Tibial artery (tissue), 4 donors: ENCODE measurements around the gene SPCS2.
A peak's percentile ranks its signal among the peaks of the same experiment; 100 is the strongest.
"Not testable (repeated sequence)": the region's sequence is repeated elsewhere in the genome, so short reads cannot be mapped to it uniquely, and the experiment has no call there.

Experiments used
- DNase-seq, 2 donors: peaks; one replicate each; pipeline ENCODE4 v3.0.0-alpha.2; 2019
- H3K27ac ChIP-seq, 2 donors: fragments of 200-600 bp; sonication (generic) in 1 of 2; 1 replicate in 1 of 2; 2 replicates in 1 of 2; pipeline ENCODE4 v1.5.1; 2018 to 2019; ENCODE audit warnings: mild to moderate bottlenecking in 1 of 2
- H3K27me3 ChIP-seq, 2 donors: fragments of 200-600 bp; sonication (generic) in 1 of 2; one replicate each; pipeline versions ENCODE4 v1.5.1 to v1.6.0; 2016 to 2019
- H3K36me3 ChIP-seq, 3 donors: fragments of 200-600 bp; sonication (generic) in 2 of 3; one replicate each; pipeline ENCODE4 v1.5.1; 2016 to 2019; ENCODE audit warnings: mild to moderate bottlenecking in 2 of 3
- H3K4me1 ChIP-seq, 4 donors: fragments of 200-600 bp; sonication (generic) in 2 of 4; 1 replicate in 3 of 4; 2 replicates in 1 of 4; pipeline ENCODE4 v1.5.1; 2016 to 2019
- H3K4me3 ChIP-seq, 2 donors: fragments of 200-600 bp; sonication (generic) in 1 of 2; 1 replicate in 1 of 2; 2 replicates in 1 of 2; pipeline ENCODE4 v1.5.1; 2018 to 2019; ENCODE audit warnings: mild to moderate bottlenecking in 2 of 2
- H3K9me3 ChIP-seq, 3 donors: fragments of 200-600 bp; sonication (generic) in 1 of 3; one replicate each; pipeline ENCODE4 v1.5.1; 2016 to 2019
- intact Hi-C: fragments of 100-400 bp; cut with DNase I; formaldehyde crosslinking; loops from one replicate; pipeline ENCODE4 v1.15.0; 2023; ENCODE audit warnings: low total_unique reads
- TF ChIP-seq, protein P1 (sequence below), 2 experiments: fragments of 200-600 bp in 1 of 2; fragments of 450-650 bp in 1 of 2; IDR thresholded peaks; one replicate each; pipeline ENCODE4 v1.5.1; 2017 to 2019; ENCODE audit warnings: antibody characterized with exemption in 2 of 2, mild to moderate bottlenecking in 1 of 2, moderate library complexity in 1 of 2

The SPCS2 gene

DNA sequence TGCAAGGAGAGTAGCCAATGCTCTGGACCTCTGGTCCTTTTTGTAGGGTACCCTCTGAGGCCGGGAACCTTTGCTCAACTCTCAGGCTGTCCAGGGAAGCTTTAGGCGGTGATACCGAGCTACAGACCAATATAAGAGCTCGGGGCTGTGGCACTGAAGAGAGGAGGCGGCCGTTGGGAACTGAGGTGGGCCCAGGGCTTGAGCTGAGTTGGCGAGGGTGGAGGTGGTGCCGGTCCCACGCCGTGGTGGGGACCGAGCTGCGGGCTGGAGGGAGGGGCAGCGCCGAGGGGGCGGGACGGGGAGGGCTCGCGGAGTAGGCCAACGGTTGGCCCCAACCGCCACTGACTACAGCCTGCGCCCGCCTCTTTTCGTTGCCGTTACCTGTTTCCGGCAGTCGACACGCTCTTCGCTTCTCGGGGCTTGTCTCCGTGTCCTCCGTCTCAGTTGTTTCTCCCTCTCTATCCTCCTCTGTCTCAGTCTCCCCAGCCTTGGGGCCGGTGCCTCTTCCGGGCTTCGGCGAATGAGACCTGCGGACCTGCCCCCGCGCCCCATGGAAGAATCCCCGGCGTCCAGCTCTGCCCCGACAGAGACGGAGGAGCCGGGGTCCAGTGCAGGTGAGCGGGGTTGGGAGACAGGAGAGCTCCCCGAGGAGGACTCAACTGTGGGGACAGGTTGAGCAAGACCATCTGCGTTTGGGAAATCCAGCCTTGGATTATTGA is 39.6 kb downstream of the SPCS2 start, which contains the start of gene NEU3:
NEU3 (plus strand) TSS at position 393 of the 719 bp plus-strand sequence; CDS start at position 521, 128 bp downstream.
- TF ChIP-seq, protein P1, sequence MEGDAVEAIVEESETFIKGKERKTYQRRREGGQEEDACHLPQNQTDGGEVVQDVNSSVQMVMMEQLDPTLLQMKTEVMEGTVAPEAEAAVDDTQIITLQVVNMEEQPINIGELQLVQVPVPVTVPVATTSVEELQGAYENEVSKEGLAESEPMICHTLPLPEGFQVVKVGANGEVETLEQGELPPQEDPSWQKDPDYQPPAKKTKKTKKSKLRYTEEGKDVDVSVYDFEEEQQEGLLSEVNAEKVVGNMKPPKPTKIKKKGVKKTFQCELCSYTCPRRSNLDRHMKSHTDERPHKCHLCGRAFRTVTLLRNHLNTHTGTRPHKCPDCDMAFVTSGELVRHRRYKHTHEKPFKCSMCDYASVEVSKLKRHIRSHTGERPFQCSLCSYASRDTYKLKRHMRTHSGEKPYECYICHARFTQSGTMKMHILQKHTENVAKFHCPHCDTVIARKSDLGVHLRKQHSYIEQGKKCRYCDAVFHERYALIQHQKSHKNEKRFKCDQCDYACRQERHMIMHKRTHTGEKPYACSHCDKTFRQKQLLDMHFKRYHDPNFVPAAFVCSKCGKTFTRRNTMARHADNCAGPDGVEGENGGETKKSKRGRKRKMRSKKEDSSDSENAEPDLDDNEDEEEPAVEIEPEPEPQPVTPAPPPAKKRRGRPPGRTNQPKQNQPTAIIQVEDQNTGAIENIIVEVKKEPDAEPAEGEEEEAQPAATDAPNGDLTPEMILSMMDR (IDR thresholded peaks at IDR 0.05), result no peak
- peak within 1 kb of the TSS; percentile 86 to 87 for H3K27ac ChIP-seq
- H3K36me3 ChIP-seq, result no peaks in the 10 kb centered on the region
- H3K9me3 ChIP-seq, result no peaks in the 10 kb centered on the region
- H3K4me3 ChIP-seq, result peak within 1 kb of the TSS; percentile 78 to 84
- no peaks in the 10 kb centered on the region for H3K27me3 ChIP-seq
- peaks cover 0 to 14% (median 6%) of the 10 kb centered on the region in 4 donors for H3K4me1 ChIP-seq
- intact Hi-C loops, result no loop called here
- DNase-seq, result peak; percentile 76 to 88

- peak overlapping the region; percentile 78 to 84 for H3K4me3 ChIP-seq
- peaks cover 0 to 14% (median 6%) of the 10 kb centered on the region in 4 donors for H3K4me1 ChIP-seq
- TF ChIP-seq, protein P1 (IDR thresholded peaks at IDR 0.05), result no peak
- no peaks in the 10 kb centered on the region for H3K9me3 ChIP-seq
- H3K36me3 ChIP-seq, result peaks cover 0 to 2% (median under 1%) of the 10 kb centered on the region in 3 donors
- no peaks in the 10 kb centered on the region for H3K27me3 ChIP-seq
- no peak for DNase-seq
- intact Hi-C loops, result no loop called here
- H3K27ac ChIP-seq, result peak overlapping the region; percentile 86 to 87
These were observed 40.2 kb downstream of the SPCS2 start for GRCh38 chr11:74989260-74989638.

DNA sequence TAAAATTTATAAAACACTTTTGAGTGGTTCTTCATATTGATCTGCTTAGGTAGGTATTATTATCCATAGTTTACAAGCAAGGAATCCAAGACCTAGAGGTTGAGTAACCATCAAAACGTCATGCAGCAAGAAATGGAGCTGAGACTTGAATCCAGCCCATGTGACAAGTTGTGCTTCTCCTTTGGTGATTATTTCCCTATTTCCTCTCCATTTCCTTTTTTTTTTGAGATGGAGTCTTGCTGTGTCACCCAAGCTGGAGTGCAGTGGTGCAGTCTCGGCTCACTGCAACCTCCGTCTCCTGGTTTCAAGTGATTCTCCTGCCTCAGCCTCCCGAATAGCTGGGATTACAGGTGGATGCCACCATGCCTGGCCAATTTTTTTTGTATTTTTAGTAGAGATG is 41.1 kb downstream of the SPCS2 start:
- intact Hi-C loops, H3K36me3 ChIP-seq, H3K27ac ChIP-seq, H3K27me3 ChIP-seq, DNase-seq, H3K4me3 ChIP-seq, H3K9me3 ChIP-seq: not testable (repeated sequence)
- H3K4me1 ChIP-seq, result peaks cover 0 to 14% (median 6%) of the 10 kb centered on the region in 4 donors

DNA sequence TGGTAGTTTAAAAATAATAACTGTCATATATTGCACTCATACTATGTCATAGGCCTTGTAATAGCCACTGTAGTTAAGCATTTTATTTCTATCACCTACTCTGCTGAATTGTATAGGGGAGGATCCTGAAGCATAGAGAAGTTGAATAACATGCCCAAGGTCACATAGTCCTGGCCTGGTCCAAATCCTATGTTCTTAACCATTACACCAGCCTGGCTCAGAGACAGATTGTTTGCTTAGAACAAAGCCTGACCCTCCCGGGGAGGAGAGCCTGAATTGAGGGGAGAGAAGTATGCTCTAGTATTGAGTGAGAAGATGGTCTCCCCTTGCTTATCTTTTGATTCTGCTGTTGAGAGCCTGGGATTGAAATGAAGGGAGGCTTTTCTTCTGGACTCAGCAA is 41.9 kb downstream of the SPCS2 start:
- TF ChIP-seq, protein P1 (IDR thresholded peaks at IDR 0.05), result no peak

GRCh38 chr11:74992852-74993251 is 43.8 kb downstream of the SPCS2 start:
- Histone ChIP-seq H3K4me3 (no peak overlapping the region), H3K36me3 (peaks cover 8 to 28% (median 11%) of the 10 kb centered on the region in 3 donors), H3K9me3 (no peaks in the 10 kb centered on the region), H3K27me3 (no peaks in the 10 kb centered on the region), H3K4me1 (peaks cover 0 to 14% (median 6%) of the 10 kb centered on the region in 4 donors), H3K27ac (no peak overlapping the region)
- TF ChIP-seq, protein P1 (IDR thresholded peaks at IDR 0.05), result no peak
- no peak for DNase-seq
- intact Hi-C loops, result no loop called here

More for the DNA sequence above, 41.9 kb downstream of the SPCS2 start:
- no peaks in the 10 kb centered on the region for H3K9me3 ChIP-seq
- H3K4me3 ChIP-seq, result no peak overlapping the region
- no peak for DNase-seq
- H3K27me3 ChIP-seq, result no peaks in the 10 kb centered on the region
- intact Hi-C loops, result no loop called here
- H3K36me3 ChIP-seq, result peaks cover 8 to 17% (median 11%) of the 10 kb centered on the region in 3 donors
- H3K27ac ChIP-seq, result no peak overlapping the region
- peaks cover 0 to 14% (median 6%) of the 10 kb centered on the region in 4 donors for H3K4me1 ChIP-seq

DNA sequence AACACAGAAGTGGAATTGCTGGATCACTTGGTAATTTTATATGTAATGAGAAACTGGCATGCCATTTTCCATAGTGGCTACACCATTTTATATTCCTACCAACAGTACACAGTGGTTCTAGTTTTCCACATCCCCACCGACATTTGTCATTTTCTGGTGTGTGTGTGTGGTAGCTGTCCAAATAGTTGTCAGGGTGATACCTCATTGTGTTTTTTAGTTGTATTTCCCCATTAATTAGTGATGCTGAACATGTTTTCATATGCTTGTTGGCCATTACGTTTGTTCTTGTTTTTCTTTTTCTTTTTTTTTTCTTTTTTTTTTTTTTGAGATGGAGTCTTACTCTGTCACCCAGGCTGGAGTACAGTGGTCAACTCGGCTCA is 51.9 kb downstream of the SPCS2 start:
- TF ChIP-seq, protein P1 (IDR thresholded peaks at IDR 0.05), result no peak
- H3K36me3 ChIP-seq, result peaks cover 9 to 20% (median 10%) of the 10 kb centered on the region in 3 donors
- no peaks in the 10 kb centered on the region for H3K27me3 ChIP-seq
- no peaks in the 10 kb centered on the region for H3K9me3 ChIP-seq
- no peak overlapping the region for H3K4me3 ChIP-seq
- intact Hi-C loops, result no loop called here
- DNase-seq, result no peak
- H3K4me1 ChIP-seq, result no peaks in the 10 kb centered on the region
- no peak overlapping the region for H3K27ac ChIP-seq
